CD4-positive, alpha-beta T cell (primary cell): ENCODE measurements around the gene RPN2. TPM values are rescaled to one million over a fixed set of nuclear protein-coding genes. Genes with fewer than 3 reads are reported as not detected.

Experiments
- ATAC-seq: fragments of 200-7000 bp; cut with Tn5 transposase; one replicate; pipeline ENCODE4 v1.10.0; 2022; ENCODE audit warnings: mild to moderate bottlenecking; ENCODE audit not compliant: poor library complexity
- CTCF ChIA-PET: fragments of 350-600 bp; sonication (Branson Sonifier 250); formaldehyde crosslinking; loops from one replicate; lab custom pipeline; 2021; ENCODE audit warnings: antibody characterized with exemption, inconsistent platforms; lab: Charles Lee
- POLR2A ChIA-PET: fragments of 350-600 bp; sonication (Branson Sonifier 250); formaldehyde crosslinking; loops from one replicate; lab custom pipeline; 2021; ENCODE audit warnings: antibody characterized with exemption, inconsistent platforms; lab: Charles Lee
- DNase-seq, 14 experiments: peaks; one replicate each; pipeline ENCODE4 v3.0.0-alpha.2; 2013 to 2020; ENCODE audit warnings: mixed read lengths in 2 of 14
- H3K27ac ChIP-seq, 2 donors: one replicate each; pipeline versions ENCODE4 v1.5.1 to v1.7.0; 2013; ENCODE audit warnings: low read length in 2 of 2, low read depth in 1 of 2, mild to moderate bottlenecking in 1 of 2
- H3K27me3 ChIP-seq, 2 experiments: 1 replicate in 1 of 2; 2 replicates in 1 of 2; pipeline versions ENCODE4 v1.6.1 to v1.7.0; 2013; ENCODE audit warnings: low read length in 2 of 2, control low read depth in 1 of 2, mild to moderate bottlenecking in 1 of 2, moderate library complexity in 1 of 2; ENCODE audit not compliant: insufficient read depth in 2 of 2, control insufficient read depth in 1 of 2
- H3K36me3 ChIP-seq: one replicate; pipeline ENCODE4 v1.6.1; 2013; ENCODE audit warnings: low read length, control low read depth; ENCODE audit not compliant: insufficient read depth
- H3K4me1 ChIP-seq: one replicate; pipeline ENCODE4 v1.6.1; 2013; ENCODE audit warnings: low read length, control low read depth; ENCODE audit not compliant: insufficient read depth
- H3K4me3 ChIP-seq: one replicate; pipeline ENCODE4 v1.5.1; 2013; ENCODE audit warnings: mild to moderate bottlenecking, low read length, moderate library complexity
- H3K9me3 ChIP-seq, 2 experiments: 1 replicate in 1 of 2; 2 replicates in 1 of 2; pipeline versions ENCODE4 v1.6.1 to v1.7.0; 2013; ENCODE audit warnings: low read length in 2 of 2, mild to moderate bottlenecking in 2 of 2, control low read depth in 1 of 2, moderate library complexity in 1 of 2; ENCODE audit not compliant: control insufficient read depth in 1 of 2, insufficient read depth in 1 of 2
- H3K27ac Mint-ChIP-seq: one replicate; pipeline ENCODE4 v1.8.0; 2020; ENCODE audit warnings: mixed read lengths
- H3K27me3 Mint-ChIP-seq: one replicate; pipeline ENCODE4 v1.8.0; 2021; ENCODE audit warnings: mixed read lengths
- H3K36me3 Mint-ChIP-seq: one replicate; pipeline ENCODE4 v1.8.0; 2021; ENCODE audit warnings: low read depth, mixed read lengths
- H3K4me1 Mint-ChIP-seq: one replicate; pipeline ENCODE4 v1.8.0; 2021; ENCODE audit warnings: low read depth, mixed read lengths
- H3K4me3 Mint-ChIP-seq: one replicate; pipeline ENCODE4 v1.8.0; 2020; ENCODE audit warnings: mild to moderate bottlenecking, mixed read lengths
- H3K9me3 Mint-ChIP-seq: one replicate; pipeline ENCODE4 v1.8.0; 2020; ENCODE audit warnings: mixed read lengths
- intact Hi-C, 2 experiments: fragments of 100-400 bp; cut with DNase I in 1 of 2; cut with micrococcal nuclease in 1 of 2; formaldehyde crosslinking; loops; one replicate each; pipeline versions ENCODE4 v1.15.1 to v1.9.0; 2023 to 2025; cut with DNase I, micrococcal nuclease
- total RNA-seq, 174 experiments: library from RNA in 2 of 174; stranded (reverse) in 2 of 174; gene quantifications; one replicate each; pipeline ENCODE4 v1.2.3 and lab custom pipeline; 2021 to 2026
- TF ChIP-seq, protein P1 (sequence below): fragments of 200-600 bp; IDR thresholded peaks from one replicate; pipeline ENCODE4 v1.8.0; 2022; ENCODE audit warnings: antibody characterized with exemption, mild to moderate bottlenecking

RPN2 gene
- total RNA-seq, 2 experiments from 2014 or later: 62.8 to 65.8 TPM

DNA sequence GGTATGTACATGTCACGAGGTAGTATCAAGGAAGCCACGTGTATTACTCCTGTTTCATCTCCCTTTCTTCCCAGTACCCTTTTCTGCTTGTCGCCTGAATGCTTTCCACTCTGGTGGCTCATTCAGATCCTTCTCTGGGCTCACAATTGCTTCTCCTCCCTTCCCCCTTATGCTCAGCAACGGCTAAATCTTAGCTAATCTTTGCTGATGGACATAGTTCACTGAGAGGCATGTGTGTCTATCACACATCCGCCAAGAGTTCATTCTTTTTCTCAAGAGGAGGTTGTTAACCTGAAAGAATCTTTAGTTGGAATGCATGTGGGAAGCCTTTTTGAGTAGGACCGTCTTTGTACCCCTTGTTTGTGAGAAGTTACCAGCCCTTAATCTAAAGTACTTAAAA is 26.0 kb downstream of the RPN2 start:
- Histone ChIP-seq H3K4me3 (no peak overlapping the region), H3K9me3 (no peaks in the 10 kb centered on the region), H3K27ac (no peak overlapping the region), H3K36me3 (peaks cover 98% of the 10 kb centered on the region), H3K27me3 (no peaks in the 10 kb centered on the region), H3K4me1 (no peaks in the 10 kb centered on the region)
- H3K4me3 Mint-ChIP-seq: no peak overlapping the region
- H3K27me3 Mint-ChIP-seq: no peaks in the 10 kb centered on the region
- POLR2A ChIA-PET: no interaction called here
- intact Hi-C loops: no loop called here
- no peak overlapping the region for H3K27ac Mint-ChIP-seq
- DNase-seq (no peak), ATAC-seq (no peak)
- TF ChIP-seq, protein P1, sequence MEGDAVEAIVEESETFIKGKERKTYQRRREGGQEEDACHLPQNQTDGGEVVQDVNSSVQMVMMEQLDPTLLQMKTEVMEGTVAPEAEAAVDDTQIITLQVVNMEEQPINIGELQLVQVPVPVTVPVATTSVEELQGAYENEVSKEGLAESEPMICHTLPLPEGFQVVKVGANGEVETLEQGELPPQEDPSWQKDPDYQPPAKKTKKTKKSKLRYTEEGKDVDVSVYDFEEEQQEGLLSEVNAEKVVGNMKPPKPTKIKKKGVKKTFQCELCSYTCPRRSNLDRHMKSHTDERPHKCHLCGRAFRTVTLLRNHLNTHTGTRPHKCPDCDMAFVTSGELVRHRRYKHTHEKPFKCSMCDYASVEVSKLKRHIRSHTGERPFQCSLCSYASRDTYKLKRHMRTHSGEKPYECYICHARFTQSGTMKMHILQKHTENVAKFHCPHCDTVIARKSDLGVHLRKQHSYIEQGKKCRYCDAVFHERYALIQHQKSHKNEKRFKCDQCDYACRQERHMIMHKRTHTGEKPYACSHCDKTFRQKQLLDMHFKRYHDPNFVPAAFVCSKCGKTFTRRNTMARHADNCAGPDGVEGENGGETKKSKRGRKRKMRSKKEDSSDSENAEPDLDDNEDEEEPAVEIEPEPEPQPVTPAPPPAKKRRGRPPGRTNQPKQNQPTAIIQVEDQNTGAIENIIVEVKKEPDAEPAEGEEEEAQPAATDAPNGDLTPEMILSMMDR: no peak
- peaks cover 93% of the 10 kb centered on the region for H3K36me3 Mint-ChIP-seq
- CTCF ChIA-PET: interaction anchor here (0.6 to 1.3 kb wide), 3 partner anchors 9 to 26 kb away, joined by 3 to 4 read pairs (median 4); no protein-coding TSS in a partner anchor
- no peaks in the 10 kb centered on the region for H3K9me3 Mint-ChIP-seq
- H3K4me1 Mint-ChIP-seq: peaks cover 9% of the 10 kb centered on the region

DNA sequence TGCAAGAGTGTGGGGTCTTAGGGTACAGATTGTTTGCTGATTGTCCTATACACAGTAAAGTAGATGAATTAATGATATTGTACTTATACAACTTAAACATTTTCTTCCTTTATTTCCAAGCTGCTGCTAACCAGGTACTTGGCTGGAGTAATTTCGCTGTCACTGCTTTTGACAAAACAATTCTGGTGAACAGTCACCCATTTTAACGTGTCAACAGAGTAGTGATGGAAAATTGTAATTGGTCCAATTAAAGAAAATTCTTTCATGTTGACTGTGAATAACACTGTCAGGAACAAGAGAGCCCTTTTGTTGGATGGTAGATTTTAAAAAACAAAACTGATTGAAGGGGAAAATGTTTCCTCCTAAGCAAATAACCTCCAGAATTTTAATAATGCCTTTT is 26.7 kb downstream of the RPN2 start:
- no peaks in the 10 kb centered on the region for H3K4me1 ChIP-seq
- TF ChIP-seq, protein P1: no peak
- no peaks in the 10 kb centered on the region for H3K9me3 ChIP-seq
- intact Hi-C loops: no loop called here
- ATAC-seq (no peak), DNase-seq (no peak)
- H3K36me3 ChIP-seq: peaks cover 97% of the 10 kb centered on the region
- H3K27me3 ChIP-seq: no peaks in the 10 kb centered on the region
- CTCF ChIA-PET: interaction anchor here (1.1 kb wide), 1 partner anchor 10 kb away, joined by 4 read pairs; no protein-coding TSS in a partner anchor
- no peaks in the 10 kb centered on the region for H3K9me3 Mint-ChIP-seq
- peaks cover 9% of the 10 kb centered on the region for H3K4me1 Mint-ChIP-seq
- no peak overlapping the region for H3K27ac Mint-ChIP-seq
- H3K36me3 Mint-ChIP-seq: peaks cover 86% of the 10 kb centered on the region
- no peak overlapping the region for H3K4me3 ChIP-seq
- POLR2A ChIA-PET: no interaction called here
- no peaks in the 10 kb centered on the region for H3K27me3 Mint-ChIP-seq
- H3K27ac ChIP-seq: no peak overlapping the region
- no peak overlapping the region for H3K4me3 Mint-ChIP-seq

DNA sequence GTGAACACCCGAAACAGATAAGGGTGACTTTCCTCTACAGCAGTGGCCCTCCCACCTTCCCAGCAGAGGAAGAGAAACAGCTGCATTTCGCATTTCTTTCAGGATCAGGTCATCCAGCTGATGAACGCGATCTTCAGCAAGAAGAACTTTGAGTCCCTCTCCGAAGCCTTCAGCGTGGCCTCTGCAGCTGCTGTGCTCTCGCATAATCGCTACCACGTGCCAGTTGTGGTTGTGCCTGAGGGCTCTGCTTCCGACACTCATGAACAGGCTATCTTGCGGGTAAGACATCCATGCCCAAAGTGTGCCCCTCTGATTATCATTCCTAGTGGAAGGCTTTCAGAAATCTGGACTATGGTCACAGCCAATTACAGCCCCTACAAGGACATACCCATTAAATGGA is 28.0 kb downstream of the RPN2 start:
- ChIA-PET POLR2A (no interaction called here), CTCF (no interaction called here)
- Mint-ChIP-seq H3K27me3 (no peaks in the 10 kb centered on the region), H3K4me1 (peaks cover 3% of the 10 kb centered on the region), H3K9me3 (no peaks in the 10 kb centered on the region), H3K4me3 (no peak overlapping the region), H3K27ac (no peak overlapping the region), H3K36me3 (peaks cover 79% of the 10 kb centered on the region)
- Histone ChIP-seq H3K36me3 (peaks cover 97% of the 10 kb centered on the region), H3K27ac (no peak overlapping the region), H3K4me3 (no peak overlapping the region), H3K4me1 (no peaks in the 10 kb centered on the region), H3K9me3 (no peaks in the 10 kb centered on the region), H3K27me3 (no peaks in the 10 kb centered on the region)
- intact Hi-C loops: no loop called here
- TF ChIP-seq, protein P1: no peak
- ATAC-seq: no peak
- DNase-seq: no peak
